ENCODE measurements around the gene RIOK2.
"Not testable (repeated sequence)": the region's sequence is repeated elsewhere in the genome, so short reads cannot be mapped to it uniquely, and the experiment has no call there.

RIOK2 gene

GRCh38 chr5:97165726-97166125, 17.3 kb downstream of the RIOK2 start:
- no peak for DNase-seq

GRCh38 chr5:97164846-97165245, 18.2 kb downstream of the RIOK2 start:
- no peak for DNase-seq

- no peak for DNase-seq
These were observed 19.2 kb downstream of the RIOK2 start for GRCh38 chr5:97163790-97164285.

- no peak for DNase-seq
These were observed 19.7 kb downstream of the RIOK2 start for GRCh38 chr5:97163360-97163764.

GRCh38 chr5:97162045-97162444, 21.0 kb downstream of the RIOK2 start:
- no peak for DNase-seq

GRCh38 chr5:97157689-97158088, 25.4 kb downstream of the RIOK2 start:
- DNase-seq: no peak

GRCh38 chr5:97151370-97151769, 31.7 kb downstream of the RIOK2 start:
- DNase-seq: no peak

GRCh38 chr5:97150401-97150800, 32.6 kb downstream of the RIOK2 start:
- no peak for DNase-seq

GRCh38 chr5:97149709-97150108, 33.3 kb downstream of the RIOK2 start:
- DNase-seq: no peak

GRCh38 chr5:97148288-97148687, 34.8 kb downstream of the RIOK2 start:
- DNase-seq: no peak

- DNase-seq: no peak
These were observed 39.3 kb downstream of the RIOK2 start for GRCh38 chr5:97143704-97144103.

- DNase-seq: no peak
These were observed 40.4 kb downstream of the RIOK2 start, which contains the start of gene LIX1 for GRCh38 chr5:97142521-97143254. LIX1 (minus strand) TSS chr5:97142611; CDS start chr5:97142576, 35 bp downstream.

- no peak for DNase-seq
These were observed 41.5 kb downstream of the RIOK2 start for GRCh38 chr5:97141539-97141938.

- DNase-seq: no peak
These were observed 42.0 kb downstream of the RIOK2 start for GRCh38 chr5:97141031-97141430.

- DNase-seq: not testable (repeated sequence)
These were observed 42.8 kb downstream of the RIOK2 start for GRCh38 chr5:97140250-97140649.

- DNase-seq: no peak
These were observed 46.6 kb downstream of the RIOK2 start for GRCh38 chr5:97136475-97136874.

- no peak for DNase-seq
These were observed 47.2 kb downstream of the RIOK2 start for GRCh38 chr5:97135868-97136267.

GRCh38 chr5:97134634-97135033, 48.4 kb downstream of the RIOK2 start:
- no peak for DNase-seq

GRCh38 chr5:97133101-97133500, 49.9 kb downstream of the RIOK2 start:
- no peak for DNase-seq

- DNase-seq: no peak
These were observed 51.1 kb downstream of the RIOK2 start for GRCh38 chr5:97131921-97132320.

- DNase-seq: no peak
These were observed 51.8 kb downstream of the RIOK2 start for GRCh38 chr5:97131139-97131710.

- no peak for DNase-seq
These were observed 55.3 kb downstream of the RIOK2 start for GRCh38 chr5:97127727-97128126.

- no peak for DNase-seq
These were observed 57.8 kb downstream of the RIOK2 start for GRCh38 chr5:97125125-97125683.

- no peak for DNase-seq
These were observed 58.7 kb downstream of the RIOK2 start for GRCh38 chr5:97124335-97124734.
